DOHH2 (cell line): ENCODE data around the gene ST3GAL5.

ENCODE experiments used
- H3F3A ChIP-seq: fragments of 200-600 bp; sonication (generic), shearing (Covaris generic); 2 replicates; pipeline ENCODE4 v1.6.0; 2016; ENCODE audit warnings: antibody characterized with exemption, mild to moderate bottlenecking; ENCODE audit not compliant: control insufficient read depth, insufficient read depth
- H3K27ac ChIP-seq: fragments of 200-600 bp; sonication (generic); 2 replicates; pipeline ENCODE4 v1.5.1; 2014; ENCODE audit warnings: low read depth, mild to moderate bottlenecking, low read length, moderate library complexity
- H3K27me3 ChIP-seq: fragments of 200-600 bp; sonication (generic); 2 replicates; pipeline ENCODE4 v1.6.1; 2014; ENCODE audit warnings: mild to moderate bottlenecking, low read length, mixed read lengths; ENCODE audit not compliant: control insufficient read depth
- H3K36me3 ChIP-seq: fragments of 200-600 bp; sonication (generic); 2 replicates; pipeline ENCODE4 v1.6.1; 2014; ENCODE audit warnings: mild to moderate bottlenecking, low read length, moderate library complexity, mixed read lengths; ENCODE audit not compliant: control insufficient read depth
- H3K4me1 ChIP-seq: fragments of 200-600 bp; sonication (generic); 2 replicates; pipeline ENCODE4 v1.6.1; 2014; ENCODE audit warnings: mild to moderate bottlenecking, low read length, mixed read lengths; ENCODE audit not compliant: control insufficient read depth
- H3K4me2 ChIP-seq: fragments of 200-600 bp; sonication (generic); 2 replicates; pipeline ENCODE4 v1.6.0; 2014; ENCODE audit warnings: mild to moderate bottlenecking, low read length, moderate library complexity
- H3K4me3 ChIP-seq: fragments of 200-600 bp; sonication (generic); 2 replicates; pipeline ENCODE4 v1.5.1; 2014; ENCODE audit warnings: mild to moderate bottlenecking, low read length, mixed read lengths
- H3K79me2 ChIP-seq: fragments of 200-600 bp; sonication (generic); 2 replicates; pipeline ENCODE4 v1.6.1; 2014; ENCODE audit warnings: mild to moderate bottlenecking, low read length, mixed read lengths; ENCODE audit not compliant: control insufficient read depth
- H3K9me2 ChIP-seq: fragments of 200-600 bp; sonication (generic); replicated peaks from 2 replicates; pipeline ENCODE4 v1.6.1; 2014; ENCODE audit warnings: mild to moderate bottlenecking, low read length, mixed read lengths; ENCODE audit not compliant: control insufficient read depth
- H3K9me3 ChIP-seq: fragments of 200-600 bp; sonication (generic); 2 replicates; pipeline ENCODE4 v1.6.1; 2014; ENCODE audit warnings: antibody characterized with exemption, low read length, mixed read lengths; ENCODE audit not compliant: control insufficient read depth, insufficient read depth
- H4K20me1 ChIP-seq: fragments of 200-600 bp; sonication (generic); 2 replicates; pipeline ENCODE4 v1.6.0; 2014; ENCODE audit warnings: low read depth, mild to moderate bottlenecking, antibody characterized with exemption, low read length, moderate library complexity; ENCODE audit not compliant: control insufficient read depth, insufficient read depth
- EZH2phosphoT487 ChIP-seq: fragments of 200-600 bp; sonication (generic); IDR thresholded peaks from 2 replicates; pipeline ENCODE4 v1.6.1; 2017; ENCODE audit warnings: borderline replicate concordance, mild to moderate bottlenecking, antibody characterized with exemption, low read length, moderate library complexity, mixed read lengths
- TF ChIP-seq, protein P1 (sequence below): fragments of 200-600 bp; sonication (generic); IDR thresholded peaks from one replicate; pipeline ENCODE4 v1.5.1; 2014; ENCODE audit warnings: antibody characterized with exemption, mild to moderate bottlenecking, low read depth, low read length; ENCODE audit not compliant: poor library complexity, severe bottlenecking

The ST3GAL5 gene

DNA sequence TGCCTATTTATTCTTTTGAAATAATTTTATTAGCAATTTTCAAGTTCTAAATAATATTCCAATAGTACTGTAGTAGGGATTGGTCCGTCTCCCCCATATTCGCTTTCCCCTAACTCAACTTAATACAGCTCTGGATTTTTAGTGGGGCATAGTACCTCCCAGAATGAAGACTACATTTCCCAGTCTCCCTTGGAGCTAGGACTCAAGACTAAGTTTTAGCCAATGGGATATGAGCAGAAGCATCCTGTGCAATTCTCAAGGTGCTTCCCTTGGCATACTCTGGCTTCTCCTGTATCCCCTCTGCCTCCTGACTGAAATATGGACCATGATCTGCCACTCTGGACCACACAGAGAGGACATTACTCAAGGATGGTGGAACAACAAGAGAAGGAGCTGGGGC, 24.1 kb downstream of the ST3GAL5 start:
- H3K27ac ChIP-seq = no peak overlapping the region
- no peaks in the 10 kb centered on the region for H3K4me1 ChIP-seq
- H3K79me2 ChIP-seq = no peaks in the 10 kb centered on the region
- H3K4me3 ChIP-seq = no peak overlapping the region
- no peak overlapping the region for H3K4me2 ChIP-seq
- no peaks in the 10 kb centered on the region for H3F3A ChIP-seq
- H3K9me3 ChIP-seq = no peaks in the 10 kb centered on the region
- peaks cover 3% of the 10 kb centered on the region; the same call in 1 of the 2 replicates for H4K20me1 ChIP-seq
- no peaks in the 10 kb centered on the region for H3K36me3 ChIP-seq
- TF ChIP-seq EZH2phosphoT487 = no peak
- TF ChIP-seq, protein P1, sequence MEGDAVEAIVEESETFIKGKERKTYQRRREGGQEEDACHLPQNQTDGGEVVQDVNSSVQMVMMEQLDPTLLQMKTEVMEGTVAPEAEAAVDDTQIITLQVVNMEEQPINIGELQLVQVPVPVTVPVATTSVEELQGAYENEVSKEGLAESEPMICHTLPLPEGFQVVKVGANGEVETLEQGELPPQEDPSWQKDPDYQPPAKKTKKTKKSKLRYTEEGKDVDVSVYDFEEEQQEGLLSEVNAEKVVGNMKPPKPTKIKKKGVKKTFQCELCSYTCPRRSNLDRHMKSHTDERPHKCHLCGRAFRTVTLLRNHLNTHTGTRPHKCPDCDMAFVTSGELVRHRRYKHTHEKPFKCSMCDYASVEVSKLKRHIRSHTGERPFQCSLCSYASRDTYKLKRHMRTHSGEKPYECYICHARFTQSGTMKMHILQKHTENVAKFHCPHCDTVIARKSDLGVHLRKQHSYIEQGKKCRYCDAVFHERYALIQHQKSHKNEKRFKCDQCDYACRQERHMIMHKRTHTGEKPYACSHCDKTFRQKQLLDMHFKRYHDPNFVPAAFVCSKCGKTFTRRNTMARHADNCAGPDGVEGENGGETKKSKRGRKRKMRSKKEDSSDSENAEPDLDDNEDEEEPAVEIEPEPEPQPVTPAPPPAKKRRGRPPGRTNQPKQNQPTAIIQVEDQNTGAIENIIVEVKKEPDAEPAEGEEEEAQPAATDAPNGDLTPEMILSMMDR = no peak
- no peaks in the 10 kb centered on the region for H3K9me2 ChIP-seq
- H3K27me3 ChIP-seq = peaks cover 12% of the 10 kb centered on the region

GRCh38 chr2:85862426-85862825, 26.4 kb downstream of the ST3GAL5 start:
- H3K79me2 ChIP-seq = no peaks in the 10 kb centered on the region
- H3K4me3 ChIP-seq = no peak overlapping the region
- no peak overlapping the region for H3K4me2 ChIP-seq
- H3K36me3 ChIP-seq = no peaks in the 10 kb centered on the region
- TF ChIP-seq, protein P1 = no peak
- no peak for TF ChIP-seq EZH2phosphoT487
- H3F3A ChIP-seq = no peaks in the 10 kb centered on the region
- no peaks in the 10 kb centered on the region for H3K9me2 ChIP-seq
- peaks cover under 1% of the 10 kb centered on the region; the same call in 1 of the 2 replicates for H4K20me1 ChIP-seq
- no peak overlapping the region for H3K27ac ChIP-seq
- no peaks in the 10 kb centered on the region for H3K9me3 ChIP-seq
- peaks cover 12% of the 10 kb centered on the region for H3K27me3 ChIP-seq
- H3K4me1 ChIP-seq = no peaks in the 10 kb centered on the region

DNA sequence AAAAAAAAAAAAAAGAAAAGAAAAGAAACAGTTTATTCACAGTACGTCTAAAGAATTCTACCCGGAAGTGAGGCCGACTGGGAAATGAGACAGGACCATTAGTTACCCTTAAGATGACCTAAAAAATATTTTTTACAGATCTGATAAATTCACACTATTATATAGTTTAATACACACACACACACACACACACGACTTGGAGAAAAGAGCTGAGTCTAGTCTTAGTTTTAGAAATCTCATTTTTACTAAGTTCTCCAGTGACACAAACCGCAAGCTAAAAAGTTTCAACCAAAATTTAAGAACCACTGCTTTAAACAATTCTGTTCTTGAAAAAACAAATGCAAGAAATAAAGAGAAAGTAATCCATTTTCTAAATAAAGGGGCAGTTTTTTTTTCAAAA, 27.1 kb downstream of the ST3GAL5 start:
- H3K4me2 ChIP-seq = no peak overlapping the region
- no peaks in the 10 kb centered on the region for H3K9me3 ChIP-seq
- H3K9me2 ChIP-seq = no peaks in the 10 kb centered on the region
- H4K20me1 ChIP-seq = no peaks in the 10 kb centered on the region
- H3K27me3 ChIP-seq = peaks cover 12% of the 10 kb centered on the region
- TF ChIP-seq, protein P1 = no peak
- no peak for TF ChIP-seq EZH2phosphoT487
- no peaks in the 10 kb centered on the region for H3K36me3 ChIP-seq
- no peaks in the 10 kb centered on the region for H3K79me2 ChIP-seq
- H3F3A ChIP-seq = no peaks in the 10 kb centered on the region
- H3K4me3 ChIP-seq = no peak overlapping the region
- no peak overlapping the region for H3K27ac ChIP-seq
- H3K4me1 ChIP-seq = no peaks in the 10 kb centered on the region

GRCh38 chr2:85861180-85861579, 27.6 kb downstream of the ST3GAL5 start:
- H3K79me2 ChIP-seq = no peaks in the 10 kb centered on the region
- TF ChIP-seq EZH2phosphoT487 = no peak
- TF ChIP-seq, protein P1 = no peak
- H3K9me2 ChIP-seq = no peaks in the 10 kb centered on the region
- no peak overlapping the region for H3K4me3 ChIP-seq
- H3K4me1 ChIP-seq = no peaks in the 10 kb centered on the region
- no peak overlapping the region for H3K4me2 ChIP-seq
- H3K9me3 ChIP-seq = no peaks in the 10 kb centered on the region
- no peak overlapping the region for H3K27ac ChIP-seq
- no peaks in the 10 kb centered on the region for H3K36me3 ChIP-seq
- peaks cover 9% of the 10 kb centered on the region for H3K27me3 ChIP-seq
- H3F3A ChIP-seq = no peaks in the 10 kb centered on the region
- no peaks in the 10 kb centered on the region for H4K20me1 ChIP-seq
